ENCODE data around the gene CBLB. TPM values are rescaled to one million over a fixed set of nuclear protein-coding genes. Genes with fewer than 3 reads are reported as not detected.

CBLB gene
- total RNA-seq, 1 donor = 133 TPM

GRCh38 chr3:105864212-105864611 is 4.6 kb downstream of the CBLB start:
- Histone ChIP-seq H3K9me3 (ENCODE audit: low read depth, low read length) (no peaks in the 10 kb centered on the region), H3K27me3 (ENCODE audit: insufficient read depth, low read length) (no peaks in the 10 kb centered on the region), H3K4me1 (ENCODE audit: insufficient read depth, low read length) (peaks cover 20% of the 10 kb centered on the region), H3K4me3 (ENCODE audit: low read length) (no peak overlapping the region)

DNA sequence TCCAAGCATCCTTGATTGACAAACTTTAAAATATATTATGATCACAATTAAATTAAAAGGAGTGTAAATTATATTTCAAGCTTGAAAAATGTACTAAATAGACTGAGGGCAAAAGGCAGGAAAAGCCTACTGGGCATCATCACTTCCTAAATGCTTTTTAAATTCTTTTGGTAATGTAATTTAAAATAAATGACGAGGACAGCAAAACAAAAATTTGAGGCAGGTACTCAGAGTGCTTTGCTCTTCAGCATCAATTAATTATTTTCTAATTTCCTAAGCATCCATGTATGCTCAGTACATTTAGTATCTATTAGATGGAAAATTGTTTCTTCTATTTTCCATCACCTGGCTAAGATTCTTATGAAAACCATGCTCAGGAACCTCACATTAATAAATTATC is 5.2 kb downstream of the CBLB start:
- no peaks in the 10 kb centered on the region for H3K9me3 ChIP-seq (ENCODE audit: low read depth, low read length)
- no peaks in the 10 kb centered on the region for H3K27me3 ChIP-seq (ENCODE audit: insufficient read depth, low read length)
- peaks cover 20% of the 10 kb centered on the region for H3K4me1 ChIP-seq (ENCODE audit: insufficient read depth, low read length)
- H3K4me3 ChIP-seq (ENCODE audit: low read length) = no peak overlapping the region

GRCh38 chr3:105862217-105862616 is 6.6 kb downstream of the CBLB start:
- Histone ChIP-seq H3K4me1 (ENCODE audit: insufficient read depth, low read length) (peaks cover 20% of the 10 kb centered on the region), H3K27me3 (ENCODE audit: insufficient read depth, low read length) (no peaks in the 10 kb centered on the region), H3K9me3 (ENCODE audit: low read depth, low read length) (no peaks in the 10 kb centered on the region), H3K4me3 (ENCODE audit: low read length) (no peak overlapping the region)

DNA sequence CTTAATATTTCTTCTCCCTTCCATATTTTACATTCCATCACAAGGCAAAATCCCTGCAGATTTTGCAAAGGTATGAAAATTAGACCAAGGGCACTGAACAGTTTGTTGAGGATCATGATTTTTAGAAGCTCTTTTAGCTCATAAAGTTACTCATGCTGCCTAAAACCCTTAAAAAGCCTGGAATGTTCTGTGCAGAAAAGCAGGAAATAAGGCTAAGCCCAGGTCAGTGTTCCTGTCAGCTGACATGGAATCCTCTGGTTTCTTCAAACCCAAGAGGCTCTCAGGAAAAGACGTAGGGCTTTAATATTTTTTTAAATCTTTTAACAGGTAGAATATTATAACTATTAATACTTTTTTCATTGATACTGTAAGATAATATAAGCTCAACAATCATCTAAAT is 8.2 kb downstream of the CBLB start:
- Histone ChIP-seq H3K27me3 (ENCODE audit: insufficient read depth, low read length) (no peaks in the 10 kb centered on the region), H3K4me1 (ENCODE audit: insufficient read depth, low read length) (peaks cover 19% of the 10 kb centered on the region)

GRCh38 chr3:105858017-105858416 is 10.8 kb downstream of the CBLB start:
- H3K4me3 ChIP-seq (ENCODE audit: low read length) = no peak overlapping the region
- peaks cover 16% of the 10 kb centered on the region for H3K4me1 ChIP-seq (ENCODE audit: insufficient read depth, low read length)
- no peaks in the 10 kb centered on the region for H3K9me3 ChIP-seq (ENCODE audit: low read depth, low read length)
- H3K27me3 ChIP-seq (ENCODE audit: insufficient read depth, low read length) = no peaks in the 10 kb centered on the region

More for the DNA sequence above, 8.2 kb downstream of the CBLB start:
- Histone ChIP-seq H3K4me3 (ENCODE audit: low read length) (no peak overlapping the region), H3K9me3 (ENCODE audit: low read depth, low read length) (no peaks in the 10 kb centered on the region)

- Histone ChIP-seq H3K4me3 (ENCODE audit: low read length) (no peak overlapping the region), H3K27me3 (ENCODE audit: insufficient read depth, low read length) (no peaks in the 10 kb centered on the region), H3K4me1 (ENCODE audit: insufficient read depth, low read length) (peaks cover 14% of the 10 kb centered on the region), H3K9me3 (ENCODE audit: low read depth, low read length) (no peaks in the 10 kb centered on the region)
These were observed 11.2 kb downstream of the CBLB start for GRCh38 chr3:105857601-105858000.

- no peaks in the 10 kb centered on the region for H3K27me3 ChIP-seq (ENCODE audit: insufficient read depth, low read length)
- no peaks in the 10 kb centered on the region for H3K9me3 ChIP-seq (ENCODE audit: low read depth, low read length)
- H3K4me3 ChIP-seq (ENCODE audit: low read length) = no peak overlapping the region
- peaks cover 8% of the 10 kb centered on the region for H3K4me1 ChIP-seq (ENCODE audit: insufficient read depth, low read length)
These were observed 12.2 kb downstream of the CBLB start for GRCh38 chr3:105856605-105857004.

- H3K27me3 ChIP-seq (ENCODE audit: insufficient read depth, low read length) = no peaks in the 10 kb centered on the region
- no peaks in the 10 kb centered on the region for H3K9me3 ChIP-seq (ENCODE audit: low read depth, low read length)
- H3K4me3 ChIP-seq (ENCODE audit: low read length) = no peak overlapping the region
- H3K4me1 ChIP-seq (ENCODE audit: insufficient read depth, low read length) = peaks cover 4% of the 10 kb centered on the region
These were observed 14.9 kb downstream of the CBLB start for GRCh38 chr3:105853801-105854432.

DNA sequence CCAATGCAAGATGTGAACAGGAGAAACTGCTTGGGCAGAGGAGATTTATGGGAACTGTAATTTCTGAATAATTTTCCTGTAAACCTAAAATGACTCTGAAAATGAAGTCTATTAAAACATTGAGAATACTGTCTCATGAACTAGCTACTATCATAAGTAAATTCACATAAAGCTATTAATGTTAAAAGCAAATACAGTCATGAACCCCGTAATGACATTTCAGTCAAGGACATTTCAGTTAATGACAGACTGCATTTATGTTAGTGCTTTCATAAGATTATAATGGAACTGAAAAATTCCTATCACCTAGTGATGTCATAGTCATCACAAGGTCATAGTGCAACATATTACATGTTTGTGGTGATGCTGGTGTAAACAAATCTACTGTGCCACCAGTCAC is 17.2 kb downstream of the CBLB start:
- no peak overlapping the region for H3K4me3 ChIP-seq (ENCODE audit: low read length)
- no peaks in the 10 kb centered on the region for H3K27me3 ChIP-seq (ENCODE audit: insufficient read depth, low read length)
- H3K4me1 ChIP-seq (ENCODE audit: insufficient read depth, low read length) = no peaks in the 10 kb centered on the region
- H3K9me3 ChIP-seq (ENCODE audit: low read depth, low read length) = no peaks in the 10 kb centered on the region

DNA sequence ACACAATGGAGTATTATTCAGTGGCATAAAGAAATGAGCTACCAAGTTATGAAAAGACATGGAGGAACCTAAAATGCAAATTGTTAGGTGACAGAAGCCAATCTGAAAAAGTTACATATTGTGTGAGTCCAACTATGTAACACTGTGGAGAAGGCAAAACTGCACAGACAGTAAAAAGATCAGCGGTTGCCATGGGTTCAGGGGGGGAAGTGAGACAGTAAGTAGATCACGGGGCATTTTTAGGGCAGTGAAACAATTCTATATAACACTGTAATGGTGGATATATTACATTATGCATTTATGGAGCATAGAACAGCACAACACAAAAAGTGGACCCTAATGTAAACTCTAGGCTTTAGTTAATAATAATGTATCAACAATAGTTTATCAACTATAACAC is 17.6 kb downstream of the CBLB start:
- Histone ChIP-seq H3K4me1 (ENCODE audit: insufficient read depth, low read length) (no peaks in the 10 kb centered on the region), H3K27me3 (ENCODE audit: insufficient read depth, low read length) (no peaks in the 10 kb centered on the region), H3K9me3 (ENCODE audit: low read depth, low read length) (no peaks in the 10 kb centered on the region), H3K4me3 (ENCODE audit: low read length) (no peak overlapping the region)

- Histone ChIP-seq H3K4me3 (ENCODE audit: low read length) (no peak overlapping the region), H3K4me1 (ENCODE audit: insufficient read depth, low read length) (no peaks in the 10 kb centered on the region), H3K27me3 (ENCODE audit: insufficient read depth, low read length) (no peaks in the 10 kb centered on the region), H3K9me3 (ENCODE audit: low read depth, low read length) (no peaks in the 10 kb centered on the region)
These were observed 18.2 kb downstream of the CBLB start for GRCh38 chr3:105850593-105850992.

- peaks cover 3% of the 10 kb centered on the region for H3K4me1 ChIP-seq (ENCODE audit: insufficient read depth, low read length)
- H3K27me3 ChIP-seq (ENCODE audit: insufficient read depth, low read length) = no peaks in the 10 kb centered on the region
- H3K9me3 ChIP-seq (ENCODE audit: low read depth, low read length) = no peaks in the 10 kb centered on the region
- no peak overlapping the region for H3K4me3 ChIP-seq (ENCODE audit: low read length)
These were observed 20.0 kb downstream of the CBLB start for GRCh38 chr3:105848821-105849220.

GRCh38 chr3:105847865-105848264 is 20.9 kb downstream of the CBLB start:
- H3K9me3 ChIP-seq (ENCODE audit: low read depth, low read length) = no peaks in the 10 kb centered on the region
- H3K4me1 ChIP-seq (ENCODE audit: insufficient read depth, low read length) = peaks cover 4% of the 10 kb centered on the region
- H3K4me3 ChIP-seq (ENCODE audit: low read length) = no peak overlapping the region
- no peaks in the 10 kb centered on the region for H3K27me3 ChIP-seq (ENCODE audit: insufficient read depth, low read length)

DNA sequence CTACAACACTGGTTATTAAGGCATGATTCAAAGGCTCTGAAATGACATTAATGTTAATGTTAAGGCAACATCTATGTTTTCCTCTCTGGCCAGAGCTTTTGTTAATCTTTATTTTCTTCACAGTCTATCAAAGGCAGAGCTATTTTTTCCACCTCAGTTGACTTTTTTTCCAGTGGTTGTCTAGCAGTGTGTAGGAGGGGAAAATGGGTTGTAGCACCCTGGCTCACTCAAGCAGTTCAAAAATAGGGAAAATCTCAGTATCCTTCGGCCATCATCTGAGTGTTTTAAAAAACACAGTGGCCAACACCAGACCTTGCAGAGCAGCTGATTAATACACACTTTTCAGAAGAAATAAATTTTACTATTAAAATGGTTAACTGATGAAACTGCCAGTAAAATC is 21.4 kb downstream of the CBLB start:
- Histone ChIP-seq H3K4me1 (ENCODE audit: insufficient read depth, low read length) (peaks cover 4% of the 10 kb centered on the region), H3K4me3 (ENCODE audit: low read length) (no peak overlapping the region), H3K27me3 (ENCODE audit: insufficient read depth, low read length) (no peaks in the 10 kb centered on the region), H3K9me3 (ENCODE audit: low read depth, low read length) (no peaks in the 10 kb centered on the region)

DNA sequence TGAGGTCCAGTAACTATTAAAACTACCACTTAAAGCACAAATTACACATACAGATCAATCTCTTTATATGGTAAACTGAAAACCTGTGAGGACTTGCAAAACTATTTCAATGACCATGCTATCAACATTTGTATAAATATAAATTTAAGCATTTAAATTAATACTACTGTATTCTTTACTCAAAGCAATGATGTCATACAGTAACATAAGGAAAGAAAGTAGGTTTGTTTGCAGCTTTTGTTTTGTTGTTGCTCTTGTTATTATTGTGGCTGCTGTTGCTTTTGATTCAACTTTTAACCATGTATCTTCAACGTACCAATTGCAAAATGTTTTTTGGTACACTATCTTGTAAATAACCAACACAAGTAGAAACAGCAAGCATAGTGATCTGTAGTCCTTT is 22.0 kb downstream of the CBLB start:
- Histone ChIP-seq H3K4me1 (ENCODE audit: insufficient read depth, low read length) (peaks cover 4% of the 10 kb centered on the region), H3K4me3 (ENCODE audit: low read length) (no peak overlapping the region), H3K9me3 (ENCODE audit: low read depth, low read length) (no peaks in the 10 kb centered on the region), H3K27me3 (ENCODE audit: insufficient read depth, low read length) (no peaks in the 10 kb centered on the region)

DNA sequence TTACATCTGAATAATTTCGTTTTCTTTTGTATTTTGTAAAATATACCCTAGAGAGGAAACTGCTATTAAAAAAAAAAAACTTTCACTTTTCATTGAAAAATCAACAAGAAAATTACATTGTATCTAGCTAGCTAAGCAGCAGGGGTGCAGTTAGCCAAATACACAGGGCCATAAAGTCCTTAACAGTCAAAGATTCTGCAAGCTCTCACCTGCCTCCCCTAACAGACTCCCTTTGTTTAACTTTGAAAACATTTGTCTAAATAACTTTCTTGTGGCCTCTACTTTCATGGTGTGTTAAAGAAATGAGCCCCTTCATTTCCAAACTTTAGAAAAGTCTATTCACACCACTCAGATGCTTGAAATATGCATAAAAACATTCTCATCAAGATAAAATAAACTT is 23.3 kb downstream of the CBLB start:
- no peak overlapping the region for H3K4me3 ChIP-seq (ENCODE audit: low read length)
- peaks cover 4% of the 10 kb centered on the region for H3K4me1 ChIP-seq (ENCODE audit: insufficient read depth, low read length)
- H3K9me3 ChIP-seq (ENCODE audit: low read depth, low read length) = no peaks in the 10 kb centered on the region
- H3K27me3 ChIP-seq (ENCODE audit: insufficient read depth, low read length) = no peaks in the 10 kb centered on the region

Measured in mononuclear cell (primary cell).